GM23248 (cell line): ENCODE results near the gene ARHGAP24. TPM values are rescaled to one million over a fixed set of nuclear protein-coding genes. Genes with fewer than 3 reads are reported as not detected.

Experiments
- DNase-seq: peaks from one replicate; pipeline ENCODE4 v3.0.0-alpha.2; 2015
- H2AFZ ChIP-seq: fragments of 200-600 bp; sonication (generic); 2 replicates; pipeline ENCODE4 v1.6.1; 2016; ENCODE audit warnings: antibody characterized with exemption
- H3F3A ChIP-seq: fragments of 200-600 bp; sonication (generic); 2 replicates; pipeline ENCODE4 v1.6.1; 2016; ENCODE audit warnings: mild to moderate bottlenecking, antibody characterized with exemption, mixed run types; ENCODE audit not compliant: insufficient read depth
- H3K27ac ChIP-seq: fragments of 200-600 bp; sonication (generic); 2 replicates; pipeline ENCODE4 v1.5.1; 2016; ENCODE audit warnings: mild to moderate bottlenecking
- H3K27me3 ChIP-seq: fragments of 200-600 bp; sonication (generic); replicated peaks from 2 replicates; pipeline ENCODE4 v1.6.1; 2016; ENCODE audit warnings: mild to moderate bottlenecking; ENCODE audit not compliant: insufficient read depth
- H3K36me3 ChIP-seq: fragments of 200-600 bp; sonication (generic); 2 replicates; pipeline ENCODE4 v1.6.1; 2016; ENCODE audit warnings: low read depth, mild to moderate bottlenecking
- H3K4me1 ChIP-seq: fragments of 200-600 bp; sonication (generic); 2 replicates; pipeline ENCODE4 v1.6.1; 2016; ENCODE audit warnings: mild to moderate bottlenecking; ENCODE audit not compliant: insufficient read depth
- H3K4me2 ChIP-seq: fragments of 200-600 bp; sonication (generic); one replicate; pipeline ENCODE4 v1.6.1; 2016; ENCODE audit warnings: mild to moderate bottlenecking; ENCODE audit not compliant: unreplicated experiment
- H3K4me3 ChIP-seq: fragments of 200-600 bp; sonication (generic); 2 replicates; pipeline ENCODE4 v1.5.1; 2016; ENCODE audit warnings: mild to moderate bottlenecking
- H3K79me2 ChIP-seq: fragments of 200-600 bp; sonication (generic); 2 replicates; pipeline ENCODE4 v1.6.1; 2016; ENCODE audit warnings: mild to moderate bottlenecking; ENCODE audit not compliant: insufficient read depth
- H3K9ac ChIP-seq: fragments of 200-600 bp; sonication (generic); 2 replicates; pipeline ENCODE4 v1.6.1; 2016; ENCODE audit warnings: mild to moderate bottlenecking
- H3K9me2 ChIP-seq: fragments of 200-600 bp; sonication (generic); 2 replicates; pipeline ENCODE4 v1.6.1; 2016; ENCODE audit warnings: mixed run types, mild to moderate bottlenecking, moderate library complexity; ENCODE audit not compliant: insufficient read depth
- H3K9me3 ChIP-seq: fragments of 200-600 bp; sonication (generic); one replicate; pipeline ENCODE4 v1.6.1; 2017; ENCODE audit warnings: low read depth
- H4K20me1 ChIP-seq: fragments of 200-600 bp; sonication (generic); 2 replicates; pipeline ENCODE4 v1.6.0; 2016; ENCODE audit not compliant: insufficient read depth
- EZH2 ChIP-seq: fragments of 200-600 bp; sonication (generic); IDR thresholded peaks from 2 replicates; pipeline ENCODE4 v1.6.1; 2018; ENCODE audit warnings: antibody characterized with exemption, mild to moderate bottlenecking; ENCODE audit not compliant: insufficient read depth, poor library complexity, severe bottlenecking
- EZH2phosphoT487 ChIP-seq: fragments of 200-600 bp; sonication (generic); IDR thresholded peaks from 2 replicates; pipeline ENCODE4 v1.6.1; 2018; ENCODE audit warnings: antibody characterized with exemption, moderate library complexity, mild to moderate bottlenecking, low read depth; ENCODE audit not compliant: insufficient read depth
- WGBS, 2 experiments: methylation state at CpG; one replicate each; pipeline ENCODE4 v1.1.6; 2015 to 2017; ENCODE audit warnings: low lambda C conversion rate in 2 of 2, low coverage in 1 of 2; ENCODE audit errors: missing lambda C conversion rate in 2 of 2; 5-methylcytosine and 5-hydroxymethylcytosine counted together
- in situ Hi-C: fragments of 300-500 bp; cut with MboI; formaldehyde crosslinking; loops from 2 replicates; pipeline ENCODE4 v1.15.0; 2020
- polyA plus RNA-seq: library from polyadenylated mRNA; unstranded; fragments of >200 nt; fragmentation: Nextera tagmentation; extraction: Ambion mirVana; gene quantifications from 2 replicates; pipeline ENCODE4 v1.2.1, GENCODE V29; 2016
- total RNA-seq: library from RNA; depleted of rRNA; stranded (reverse); fragments of >200 nt; shearing (Covaris generic); gene quantifications from 2 replicates; pipeline ENCODE4 v1.2.3, GENCODE V29; 2014

The ARHGAP24 gene
- total and polyA plus RNA-seq, 2 experiments from 2014 or later = 24.1 to 31.6 TPM

GRCh38 chr4:85905761-85906160 is 430.8 kb downstream of the ARHGAP24 start:
- Histone ChIP-seq H3K36me3 (no peaks in the 10 kb centered on the region), H3K4me2 (no peak overlapping the region), H3K27ac (no peak overlapping the region), H3K4me3 (no peak overlapping the region), H3K9me2 (no peaks in the 10 kb centered on the region), H3K4me1 (no peaks in the 10 kb centered on the region), H4K20me1 (peaks cover 8% of the 10 kb centered on the region; the same call in 1 of the 2 replicates), H3K27me3 (no peaks in the 10 kb centered on the region), H3K9ac (no peak overlapping the region), H3K9me3 (no peaks in the 10 kb centered on the region), H3F3A (no peaks in the 10 kb centered on the region), H2AFZ (no peak overlapping the region), H3K79me2 (peaks cover 99% of the 10 kb centered on the region)
- WGBS, 2 experiments = 96 to 98% methylated on average over 2 of the region's 2 CpGs
- in situ Hi-C loops = no loop called here
- TF ChIP-seq EZH2phosphoT487 (no peak), EZH2 (no peak)
- DNase-seq = no peak

- WGBS, 2 experiments = 97 to 98% methylated on average over 2 of the region's 2 CpGs
- no peaks in the 10 kb centered on the region for H3K27me3 ChIP-seq
- no peak overlapping the region for H3K9ac ChIP-seq
- no peak overlapping the region for H3K4me3 ChIP-seq
- H3K79me2 ChIP-seq = peaks cover 100% of the 10 kb centered on the region
- no peak for DNase-seq
- TF ChIP-seq EZH2phosphoT487 (no peak), EZH2 (no peak)
- H3K4me1 ChIP-seq = no peaks in the 10 kb centered on the region
- H2AFZ ChIP-seq = no peak overlapping the region
- in situ Hi-C loops = no loop called here
- H3K36me3 ChIP-seq = no peaks in the 10 kb centered on the region
- H3K27ac ChIP-seq = no peak overlapping the region
- no peaks in the 10 kb centered on the region for H3F3A ChIP-seq
- H3K9me2 ChIP-seq = no peaks in the 10 kb centered on the region
- no peak overlapping the region for H3K4me2 ChIP-seq
- peaks cover 8% of the 10 kb centered on the region; the same call in 1 of the 2 replicates for H4K20me1 ChIP-seq
- H3K9me3 ChIP-seq = no peaks in the 10 kb centered on the region
These were observed 432.1 kb downstream of the ARHGAP24 start for GRCh38 chr4:85907001-85907400.

DNA sequence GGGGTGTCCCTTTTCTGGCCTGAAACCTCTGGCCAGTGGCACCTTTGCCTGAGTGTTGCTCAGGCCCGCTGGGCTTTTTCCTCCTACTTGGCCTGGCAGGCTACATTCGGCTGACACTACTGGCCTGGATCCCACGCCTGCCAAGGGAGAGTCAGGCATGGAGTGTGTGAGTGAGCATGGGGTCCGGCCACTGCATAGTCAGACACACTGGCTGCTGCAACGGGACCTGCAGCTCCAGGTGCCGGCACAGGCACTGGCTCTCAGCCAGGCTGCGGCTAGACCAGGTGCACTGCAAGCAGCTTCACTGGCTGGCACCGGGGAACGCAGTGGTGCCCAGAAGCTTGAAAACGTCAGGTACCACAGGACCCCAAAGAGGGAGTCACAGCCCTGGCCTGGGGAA is 434.9 kb downstream of the ARHGAP24 start:
- no peaks in the 10 kb centered on the region for H3K4me1 ChIP-seq
- WGBS, 2 experiments = 95 to 96% methylated on average over 10 of the region's 10 CpGs

DNA sequence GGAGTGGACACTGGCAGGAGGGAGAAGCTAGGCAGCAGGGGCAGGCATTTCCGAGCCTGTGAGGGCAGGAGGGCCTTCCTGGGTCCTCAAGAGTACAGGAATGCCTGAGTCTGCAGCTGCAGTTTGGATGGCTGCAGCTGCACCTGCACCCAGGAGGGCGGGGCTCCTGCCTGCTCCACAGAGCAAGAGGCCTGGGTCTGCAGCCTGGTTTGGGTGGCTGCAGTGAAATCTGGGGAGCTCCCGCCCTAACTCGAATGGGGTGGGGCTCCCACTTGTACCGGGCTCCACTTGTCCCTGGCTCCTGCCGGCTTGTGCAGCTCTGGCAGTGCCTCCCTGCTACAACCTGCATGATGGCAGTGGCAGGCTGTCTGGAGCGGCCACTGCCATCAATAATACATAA is 436.0 kb downstream of the ARHGAP24 start:
- H3K36me3 ChIP-seq = no peaks in the 10 kb centered on the region
- 0 out of 2 replicates have a peak, but pooled peaks cover 3% of the 10 kb centered on the region for H4K20me1 ChIP-seq
- H3K27me3 ChIP-seq = no peaks in the 10 kb centered on the region
- no peak for DNase-seq
- in situ Hi-C loops = no loop called here
- no peaks in the 10 kb centered on the region for H3K9me3 ChIP-seq
- H3F3A ChIP-seq = peaks cover 8% of the 10 kb centered on the region; the same call in 1 of the 2 replicates
- no peaks in the 10 kb centered on the region for H3K9me2 ChIP-seq
- no peak overlapping the region for H3K27ac ChIP-seq
- H3K9ac ChIP-seq = no peak overlapping the region
- TF ChIP-seq EZH2phosphoT487 (no peak), EZH2 (no peak)
- H3K4me1 ChIP-seq = no peaks in the 10 kb centered on the region
- no peak overlapping the region for H3K4me2 ChIP-seq
- H3K79me2 ChIP-seq = peaks cover 94% of the 10 kb centered on the region
- 71% methylated on average over 7 of the region's 7 CpGs for WGBS, 2 experiments
- no peak overlapping the region for H3K4me3 ChIP-seq
- no peak overlapping the region for H2AFZ ChIP-seq

More for the DNA sequence above, 434.9 kb downstream of the ARHGAP24 start:
- no peak overlapping the region for H3K27ac ChIP-seq
- H3K9ac ChIP-seq = no peak overlapping the region
- H3K9me3 ChIP-seq = no peaks in the 10 kb centered on the region
- H3F3A ChIP-seq = peaks cover 3% of the 10 kb centered on the region; the same call in 1 of the 2 replicates
- no peaks in the 10 kb centered on the region for H3K9me2 ChIP-seq
- no peaks in the 10 kb centered on the region for H3K36me3 ChIP-seq
- H3K27me3 ChIP-seq = no peaks in the 10 kb centered on the region
- H3K4me2 ChIP-seq = no peak overlapping the region
- TF ChIP-seq EZH2phosphoT487 (no peak), EZH2 (no peak)
- no peak overlapping the region for H3K4me3 ChIP-seq
- H3K79me2 ChIP-seq = peaks cover 99% of the 10 kb centered on the region
- in situ Hi-C loops = no loop called here
- no peak overlapping the region for H2AFZ ChIP-seq
- peaks cover 11% of the 10 kb centered on the region; the same call in 1 of the 2 replicates for H4K20me1 ChIP-seq
- no peak for DNase-seq
